ENCODE measurements around the gene APEH.

Gene APEH

GRCh38 chr3:49716169-49716568, 42.0 kb downstream of the APEH start:
- DNase-seq, result no peak

GRCh38 chr3:49716691-49717210, 42.6 kb downstream of the APEH start:
- no peak for DNase-seq

- DNase-seq, result no peak
Observed at GRCh38 chr3:49717211-49717958, 43.2 kb downstream of the APEH start.

DNA sequence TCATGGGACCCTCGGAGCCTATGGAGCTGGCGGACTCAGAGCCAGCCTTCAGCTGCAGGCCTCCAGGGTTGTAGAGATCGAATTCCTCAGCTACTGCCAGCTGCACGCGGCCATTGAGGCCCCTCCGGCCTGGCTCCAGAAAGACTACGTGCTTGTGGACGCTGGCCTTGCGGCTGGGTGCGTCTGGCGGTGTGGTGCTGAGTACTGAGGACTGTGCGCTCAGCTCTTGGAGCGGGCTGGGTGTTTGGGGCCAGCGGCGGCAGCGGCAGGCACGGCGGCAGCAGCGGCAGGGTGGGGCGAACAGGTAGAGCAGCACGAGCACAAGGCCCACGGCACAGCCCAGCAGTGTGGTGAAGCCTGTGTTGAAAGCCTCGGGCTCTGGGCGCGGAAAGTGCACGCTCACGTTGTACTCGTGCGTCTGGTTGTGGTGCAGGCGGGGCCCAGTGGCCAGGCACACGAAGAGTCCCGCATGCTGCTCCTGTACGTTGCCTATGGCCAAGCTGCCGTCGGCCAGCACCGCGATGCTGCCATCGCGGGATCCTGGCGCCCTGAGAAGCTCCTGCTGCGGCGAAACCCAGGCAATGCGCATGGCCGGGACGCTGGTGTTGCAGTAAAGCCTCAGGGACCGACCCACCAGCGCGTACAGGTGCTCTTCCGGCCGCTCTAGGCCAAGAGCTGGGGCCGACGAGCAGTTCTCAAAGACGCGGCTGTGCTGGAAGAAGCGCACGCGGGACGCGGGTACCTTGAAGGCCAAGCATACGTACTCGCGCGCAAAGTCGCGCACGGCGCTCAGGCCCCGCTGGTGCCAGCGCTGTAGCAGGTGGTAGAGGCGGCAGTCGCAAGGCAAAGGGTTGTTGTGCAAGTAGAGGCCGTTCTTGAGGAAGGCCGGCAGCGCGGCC, 44.1 kb downstream of the APEH start:
- no peak for DNase-seq

- DNase-seq, result no peak
Observed at GRCh38 chr3:49718858-49719213, 44.7 kb downstream of the APEH start.

DNA sequence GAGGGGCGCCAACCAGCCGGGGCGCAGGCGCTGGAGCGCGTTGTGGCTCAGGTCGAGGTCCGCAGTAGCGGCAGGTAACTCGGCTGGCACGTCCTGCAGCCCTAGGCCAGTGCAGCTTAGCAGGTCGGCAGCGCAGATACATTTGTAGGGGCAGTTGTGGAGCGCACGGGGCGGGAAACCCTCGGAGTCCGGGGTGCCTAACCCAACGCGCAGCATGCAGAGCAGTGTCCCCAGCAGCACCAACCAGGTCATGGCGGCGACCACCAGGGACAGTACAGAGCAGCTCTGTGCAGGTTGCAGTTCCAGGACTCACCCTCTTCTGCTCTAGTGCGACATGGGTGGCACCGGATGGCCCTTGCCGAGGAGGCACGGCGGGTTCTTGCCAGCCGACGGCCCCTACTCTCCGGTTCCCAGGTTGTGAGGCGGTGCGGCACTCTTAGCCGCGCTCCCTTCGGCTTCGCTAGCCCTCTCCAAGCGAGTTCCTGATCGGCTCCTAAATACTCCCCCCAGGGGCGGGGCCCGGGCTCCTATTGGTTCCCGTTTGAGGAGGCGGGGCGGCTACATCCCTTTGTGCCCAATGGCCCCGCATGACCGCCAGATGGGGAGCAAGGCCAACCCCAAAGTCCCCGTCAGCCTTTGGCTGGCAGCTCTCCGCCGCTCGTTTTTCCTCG, 45.2 kb downstream of the APEH start, which contains the start of gene AMIGO3:
TSS of gene AMIGO3 (minus strand) at position 471 of the 671 bp plus-strand sequence. CDS start at position 252, 219 bp downstream.
- peak; percentile 98 for DNase-seq

GRCh38 chr3:49720855-49721595, 46.9 kb downstream of the APEH start:
- DNase-seq, result no peak

- DNase-seq, result no peak
Observed at GRCh38 chr3:49721596-49721895, 47.4 kb downstream of the APEH start.

GRCh38 chr3:49721896-49722781, 48.0 kb downstream of the APEH start:
- DNase-seq, result no peak

- no peak for DNase-seq
Observed at GRCh38 chr3:49722896-49723295, 48.7 kb downstream of the APEH start.

DNA sequence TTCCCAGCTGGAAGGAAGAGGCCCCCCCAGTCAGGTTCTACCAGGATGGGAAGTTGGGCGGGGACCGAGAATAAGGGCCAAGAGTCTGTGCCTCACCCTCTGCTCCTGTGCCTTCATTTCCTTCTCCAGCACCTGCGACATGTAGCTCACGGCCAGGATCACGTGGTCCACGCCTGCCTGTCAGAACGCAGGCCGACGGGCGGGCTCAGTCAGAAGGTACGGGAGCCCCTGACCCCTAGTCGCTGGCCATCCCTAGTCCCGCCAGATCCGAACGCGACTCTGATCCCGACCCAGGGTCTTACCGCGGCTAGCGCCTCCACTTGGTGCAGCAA, 49.1 kb downstream of the APEH start:
- no peak for DNase-seq

DNA sequence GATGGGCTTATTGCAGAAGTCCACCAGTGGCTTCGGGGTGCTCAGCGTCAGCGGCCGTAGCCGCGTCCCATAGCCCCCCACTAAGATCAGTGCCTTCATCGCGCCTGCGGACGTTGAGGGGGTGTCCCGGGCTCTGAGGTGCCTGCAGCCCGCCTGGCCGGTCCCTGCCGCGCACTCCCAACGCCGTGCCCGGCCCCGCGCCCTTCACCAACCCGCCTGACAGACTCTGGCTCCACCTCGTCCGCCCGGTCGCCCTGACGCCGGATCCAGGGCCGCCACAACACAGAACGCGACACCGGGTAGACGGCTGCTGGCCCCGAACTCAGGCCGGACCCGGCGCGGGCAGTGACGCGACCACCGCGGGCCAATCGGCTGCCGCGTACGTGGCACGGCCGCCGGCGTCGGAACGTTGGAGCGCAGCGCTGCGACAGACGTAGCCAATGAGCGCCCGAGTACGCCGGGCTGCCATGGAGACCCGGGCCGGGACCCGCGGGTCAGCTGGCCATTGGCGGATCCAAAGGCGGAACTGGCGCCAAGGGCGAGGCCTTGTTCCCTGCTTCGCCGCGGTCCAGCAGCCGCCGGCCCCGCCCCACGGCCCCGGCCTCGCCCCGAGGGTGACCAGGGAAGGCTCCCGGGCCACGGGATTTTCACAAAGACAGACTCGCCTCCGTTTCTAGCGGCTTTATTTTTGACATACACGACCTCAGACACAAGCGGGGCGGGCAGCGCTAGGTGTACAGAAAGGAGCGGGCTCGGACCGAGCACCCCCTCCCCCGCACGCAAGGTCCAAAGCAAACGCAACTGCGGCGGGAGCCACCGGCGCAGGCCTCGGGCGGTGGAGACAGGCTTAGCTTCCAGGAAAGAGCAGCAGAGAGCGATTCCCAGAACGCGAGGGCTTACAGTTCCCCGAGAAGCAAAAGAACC, 49.7 kb downstream of the APEH start, which contains the start of gene GMPPB:
TSS of gene GMPPB (minus strand) at position 324 of the 924 bp plus-strand sequence. CDS start at position 99, 225 bp downstream.
- peak; percentile 96 for DNase-seq

- no peak for DNase-seq
Observed at GRCh38 chr3:49724586-49724985, 50.4 kb downstream of the APEH start.

DNA sequence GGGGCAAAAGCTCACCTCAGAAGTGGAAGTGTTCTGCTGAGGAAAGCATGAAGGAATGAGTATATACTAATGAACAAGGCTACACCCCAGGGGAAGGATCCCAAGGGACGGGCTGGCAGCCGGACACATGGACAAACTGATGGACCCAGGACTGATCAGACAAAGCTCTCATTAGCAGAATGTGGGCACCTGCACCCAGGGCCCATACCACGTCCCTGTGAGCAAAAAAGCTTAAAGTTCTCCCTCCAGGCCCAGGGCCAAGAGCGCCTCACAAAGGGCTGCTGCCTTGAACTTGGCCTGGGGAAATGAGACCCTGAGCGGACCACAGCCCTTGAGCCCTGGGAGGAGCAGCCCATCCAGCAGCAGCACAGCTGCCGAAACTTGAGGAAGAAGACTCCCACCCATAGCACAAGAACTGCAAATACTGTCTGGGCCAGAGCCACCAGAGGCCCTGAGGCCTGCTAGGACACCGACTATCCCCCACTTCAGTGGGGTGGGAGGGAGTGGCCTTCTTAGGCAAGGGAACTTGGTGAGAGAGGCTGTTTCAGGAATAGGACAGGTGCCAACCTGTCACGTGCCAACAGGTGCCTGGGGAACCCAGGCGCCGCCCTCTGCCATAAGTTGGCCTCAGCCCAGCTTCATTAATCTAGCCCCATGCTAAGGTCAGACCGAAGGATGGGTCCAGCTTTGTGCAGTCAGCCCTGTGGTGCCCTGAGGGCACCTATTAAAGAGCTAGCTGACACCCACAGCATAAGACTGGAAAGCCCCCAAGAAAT, 51.9 kb downstream of the APEH start:
- no peak for DNase-seq

- no peak for DNase-seq
Observed at GRCh38 chr3:49727154-49727923, 53.2 kb downstream of the APEH start.

DNA sequence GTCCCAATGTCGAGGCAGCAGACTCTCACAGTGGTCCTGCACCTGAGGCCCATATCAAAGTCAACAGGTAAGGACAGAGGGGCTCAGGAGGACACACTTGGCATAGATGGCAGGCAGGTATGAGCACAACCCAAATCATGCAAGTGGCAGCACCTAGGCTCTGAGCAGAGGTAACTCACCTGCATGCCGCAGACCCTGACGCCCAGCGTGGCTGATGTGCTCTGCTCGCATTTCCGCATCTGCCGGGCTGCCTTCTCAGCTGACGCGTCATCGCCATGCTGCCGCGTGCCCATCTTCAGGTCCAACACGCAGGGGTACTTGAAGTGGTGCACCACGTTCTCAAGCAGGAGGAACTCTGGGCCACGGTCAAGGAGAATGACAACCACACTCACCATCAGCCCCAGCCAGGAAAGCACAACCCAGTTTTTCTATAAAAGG, 53.8 kb downstream of the APEH start:
- no peak for DNase-seq

- no peak for DNase-seq
Observed at GRCh38 chr3:49729966-49730609, 55.9 kb downstream of the APEH start.

DNA sequence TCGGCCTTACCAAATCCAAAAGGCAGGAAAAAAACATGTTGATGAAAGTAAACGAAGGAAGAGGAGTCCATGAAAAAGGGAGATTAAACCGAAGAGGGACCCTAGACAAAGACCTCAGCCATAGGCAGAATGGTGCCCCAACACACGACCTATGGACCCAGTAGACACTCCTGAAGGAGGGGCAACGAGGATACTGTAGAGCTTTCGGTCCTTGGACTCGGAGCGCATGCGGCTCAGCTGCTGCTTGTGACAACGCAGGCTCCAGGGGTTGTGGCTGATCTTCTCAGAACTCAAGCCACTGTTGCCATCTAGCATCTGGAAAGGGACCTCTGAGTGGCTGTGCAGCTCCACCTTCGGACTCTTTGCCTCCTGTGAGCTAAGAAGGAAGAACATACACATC, 58.4 kb downstream of the APEH start:
- DNase-seq, result no peak

Data from retina (tissue), 1 donor.